Ishikawa (cell line): ENCODE data around the gene DGCR8.

Experiments
- CEBPB ChIP-seq: IDR thresholded peaks from 2 replicates; pipeline ENCODE4 v1.6.1; 2012
- CREB1 ChIP-seq: IDR thresholded peaks from 2 replicates; pipeline ENCODE4 v1.6.1; 2012; ENCODE audit warnings: low read depth
- EGR1 ChIP-seq: IDR thresholded peaks from 2 replicates; pipeline ENCODE4 v1.6.1; 2012
- EP300 ChIP-seq: IDR thresholded peaks from 2 replicates; pipeline ENCODE4 v1.6.1; 2012; ENCODE audit warnings: borderline replicate concordance
- FOXM1 ChIP-seq: IDR thresholded peaks from 2 replicates; pipeline ENCODE4 v1.6.1; 2012; ENCODE audit warnings: low read depth, borderline replicate concordance
- MAX ChIP-seq: IDR thresholded peaks from 2 replicates; pipeline ENCODE4 v1.6.1; 2012
- NFIC ChIP-seq: IDR thresholded peaks from 2 replicates; pipeline ENCODE4 v1.6.1; 2012
- RAD21 ChIP-seq: IDR thresholded peaks from 2 replicates; pipeline ENCODE4 v1.6.1; 2012; ENCODE audit warnings: low read depth
- REST ChIP-seq: IDR thresholded peaks from 2 replicates; pipeline ENCODE4 v1.6.1; 2012; ENCODE audit warnings: low read depth, mild to moderate bottlenecking
- TAF1 ChIP-seq: IDR thresholded peaks from 2 replicates; pipeline ENCODE4 v1.6.1; 2012; ENCODE audit warnings: low read depth, mild to moderate bottlenecking
- TCF12 ChIP-seq: IDR thresholded peaks from 2 replicates; pipeline ENCODE4 v1.6.1; 2012; ENCODE audit warnings: low read depth
- TEAD4 ChIP-seq: IDR thresholded peaks from 2 replicates; pipeline ENCODE4 v1.6.1; 2012
- USF1 ChIP-seq: IDR thresholded peaks from 2 replicates; pipeline ENCODE4 v1.6.1; 2012
- YY1 ChIP-seq: IDR thresholded peaks from 2 replicates; pipeline ENCODE4 v1.6.1; 2012; ENCODE audit warnings: low read depth
- ZBTB7A ChIP-seq: IDR thresholded peaks from 2 replicates; pipeline ENCODE4 v1.6.1; 2012; ENCODE audit warnings: low read depth

Gene DGCR8

GRCh38 chr22:20033045-20033706 is 46.9 kb upstream of the DGCR8 start:
- TF ChIP-seq RAD21 (no peak), YY1 (no peak), EGR1 (no peak), NFIC (no peak)

GRCh38 chr22:20034143-20034542 is 45.9 kb upstream of the DGCR8 start:
- TF ChIP-seq REST = no peak
- no peak for TF ChIP-seq EP300
- TF ChIP-seq USF1 = no peak
- no peak for TF ChIP-seq TAF1
- TF ChIP-seq EGR1 = no peak
- TF ChIP-seq CREB1 = no peak
- no peak for TF ChIP-seq TEAD4
- TF ChIP-seq TCF12 = no peak
- no peak for TF ChIP-seq CEBPB
- no peak for TF ChIP-seq RAD21

GRCh38 chr22:20035375-20036083 is 44.5 kb upstream of the DGCR8 start:
- TF ChIP-seq NFIC (no peak), RAD21 (no peak), YY1 (no peak), REST (no peak), TAF1 (no peak), FOXM1 (no peak), CREB1 (no peak), USF1 (no peak), MAX (no peak), TCF12 (no peak), CEBPB (no peak), EGR1 (no peak), ZBTB7A (no peak), EP300 (no peak), TEAD4 (no peak)

GRCh38 chr22:20036084-20036482 is 44.0 kb upstream of the DGCR8 start:
- no peak for TF ChIP-seq USF1
- no peak for TF ChIP-seq CREB1
- TF ChIP-seq YY1 = no peak
- no peak for TF ChIP-seq MAX
- TF ChIP-seq TCF12 = no peak
- TF ChIP-seq TEAD4 = no peak
- TF ChIP-seq FOXM1 = no peak

GRCh38 chr22:20036535-20037392 is 43.3 kb upstream of the DGCR8 start:
- TF ChIP-seq TEAD4 = no peak
- TF ChIP-seq TCF12 = no peak
